ENCODE measurements around the gene NDUFV1.
"Not testable (repeated sequence)": the region's sequence is repeated elsewhere in the genome, so short reads cannot be mapped to it uniquely, and the experiment has no call there.

Gene NDUFV1

DNA sequence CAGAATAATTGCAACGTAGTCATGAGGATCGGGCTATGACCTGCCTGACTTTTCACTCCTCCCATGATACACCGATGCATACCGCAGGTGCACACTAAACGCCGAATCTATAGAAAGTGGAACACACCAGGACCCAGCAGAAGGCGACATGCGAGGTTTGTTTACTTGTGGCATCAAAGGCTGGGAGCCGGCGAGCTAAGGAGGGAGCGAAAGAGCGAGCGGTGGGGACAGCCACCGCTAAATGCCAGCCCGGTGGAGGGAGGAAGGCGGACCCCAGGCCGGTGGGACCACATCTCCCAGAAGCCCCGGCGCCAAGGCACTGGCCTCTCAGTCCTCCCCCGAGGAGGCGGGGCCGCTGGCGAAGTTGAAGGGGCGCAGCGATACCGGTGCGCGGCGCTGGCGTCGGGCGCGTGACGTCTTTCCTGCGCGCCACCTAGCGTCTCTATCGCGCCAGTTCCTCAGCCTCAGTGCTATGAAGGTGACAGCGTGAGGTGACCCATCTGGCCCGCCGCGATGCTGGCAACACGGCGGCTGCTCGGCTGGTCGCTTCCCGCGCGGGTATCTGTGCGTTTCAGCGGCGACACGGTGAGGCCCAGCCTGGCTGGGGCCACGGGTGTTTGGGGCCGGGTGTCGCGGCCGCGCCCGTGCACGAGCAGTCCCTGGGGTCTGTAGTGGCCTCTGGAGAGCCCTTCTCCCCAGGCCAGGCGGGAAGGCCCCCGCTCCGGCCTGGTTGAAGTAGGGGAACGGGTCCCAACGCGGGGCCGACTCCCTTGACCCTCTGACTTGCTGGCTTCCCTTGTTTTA lies at the start of gene NDUFV1:
NDUFV1 (plus strand) TSS at position 445 of the 804 bp plus-strand sequence; CDS start at position 514, 69 bp downstream.
- in situ Hi-C loops (cut with MboI; ENCODE audit: low sequenced_read_pairs) = no loop called here

DNA sequence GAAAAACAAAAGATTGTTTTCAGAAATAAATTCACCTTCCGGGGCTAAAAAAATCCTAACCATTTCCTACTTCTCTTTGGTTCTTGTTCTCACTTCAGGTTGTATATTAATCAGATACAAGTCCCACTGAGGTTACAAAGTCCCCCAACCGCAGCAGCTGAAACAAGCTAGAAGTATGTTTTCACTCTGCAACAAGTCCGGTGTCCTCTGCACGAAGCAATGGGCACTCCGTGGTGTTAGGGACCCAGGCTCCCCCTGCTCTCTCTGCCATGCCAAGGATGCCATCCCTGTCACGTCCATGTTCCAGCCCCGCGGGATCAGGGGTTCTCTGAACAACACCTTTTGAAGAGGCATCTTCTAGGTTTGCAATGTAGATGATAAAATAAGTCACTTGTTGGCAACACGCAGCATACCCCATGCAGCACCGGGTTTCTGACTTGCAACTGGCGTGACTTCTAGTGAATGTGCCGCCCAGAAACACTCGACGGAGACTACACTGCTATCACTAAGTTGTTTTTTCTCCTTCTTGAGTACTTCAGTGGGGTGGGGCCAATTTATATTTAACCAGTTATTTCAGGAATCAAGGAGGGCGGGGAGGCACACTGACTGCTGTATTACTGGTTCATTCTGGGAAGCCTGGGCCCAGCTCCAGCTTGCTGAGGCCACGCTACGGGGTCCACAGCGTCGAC lies 48.5 kb upstream of the NDUFV1 start:
- in situ Hi-C loops (cut with MboI; ENCODE audit: low sequenced_read_pairs) = no loop called here

DNA sequence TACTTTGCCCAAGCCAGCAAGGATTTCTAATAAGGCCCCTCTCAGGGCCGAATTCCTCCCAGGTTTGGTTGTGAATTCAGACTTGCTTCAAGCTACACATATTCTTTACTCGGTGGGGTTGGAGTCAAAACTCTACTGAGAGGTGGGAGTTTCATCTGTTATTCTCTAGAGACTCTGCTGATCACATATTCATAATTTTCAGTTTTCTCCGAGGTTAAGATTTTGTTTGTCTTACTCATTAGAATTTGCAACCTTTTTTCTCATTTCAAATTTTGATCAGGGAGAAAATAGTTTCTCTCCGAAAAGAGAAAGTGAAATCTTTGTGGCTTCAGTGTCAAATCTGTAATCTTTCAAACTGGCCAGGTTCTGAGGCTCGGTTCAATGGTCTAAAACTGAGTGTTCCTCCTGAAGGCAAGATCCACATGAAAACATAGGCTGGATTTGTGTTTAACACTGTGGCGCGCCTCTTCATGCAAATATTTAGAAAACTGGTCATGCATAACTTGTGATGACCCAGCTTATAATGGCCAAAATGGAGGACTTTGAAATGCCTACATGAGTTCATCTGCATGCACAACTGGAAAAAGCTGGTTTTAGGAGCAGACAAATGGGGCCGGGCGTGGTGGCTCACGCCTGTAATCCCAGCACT lies 44.6 kb upstream of the NDUFV1 start:
- in situ Hi-C loops (cut with MboI; ENCODE audit: low sequenced_read_pairs) = no loop called here

DNA sequence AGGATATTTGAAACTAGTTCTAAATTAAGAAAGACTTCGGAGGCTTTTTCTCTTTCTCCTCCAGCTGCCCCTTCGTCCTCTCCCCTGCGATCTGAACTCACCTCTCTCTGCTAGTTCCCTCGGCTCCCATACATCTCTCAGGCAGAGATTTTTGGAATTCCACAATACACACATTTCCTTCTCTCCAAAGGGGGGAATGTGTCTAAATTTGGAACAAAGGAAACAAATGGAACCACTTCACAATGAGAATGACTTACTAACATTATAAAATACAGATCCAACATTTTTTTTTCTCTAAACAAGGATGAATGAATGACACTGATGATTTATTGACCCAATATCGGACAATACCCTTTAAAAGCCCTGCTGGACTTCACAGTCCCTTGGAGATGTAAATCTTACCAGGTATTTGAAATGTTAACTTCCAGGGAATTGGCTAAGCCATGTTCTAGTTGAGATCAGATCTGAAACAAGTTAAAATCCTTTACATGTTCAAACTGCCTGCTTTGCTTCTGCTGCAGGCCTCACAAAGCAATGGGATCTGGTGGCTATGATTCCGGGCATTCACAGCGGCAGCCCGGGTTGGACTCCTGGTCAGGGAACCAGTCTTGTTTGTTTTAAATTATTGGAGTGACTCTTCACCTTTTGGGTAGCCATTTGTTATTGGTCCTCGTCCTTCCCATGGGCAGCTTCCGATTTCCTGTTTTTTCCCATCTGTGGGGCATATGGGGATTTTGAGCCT lies 43.6 kb upstream of the NDUFV1 start:
- in situ Hi-C loops (cut with MboI; ENCODE audit: low sequenced_read_pairs) = no loop called here

DNA sequence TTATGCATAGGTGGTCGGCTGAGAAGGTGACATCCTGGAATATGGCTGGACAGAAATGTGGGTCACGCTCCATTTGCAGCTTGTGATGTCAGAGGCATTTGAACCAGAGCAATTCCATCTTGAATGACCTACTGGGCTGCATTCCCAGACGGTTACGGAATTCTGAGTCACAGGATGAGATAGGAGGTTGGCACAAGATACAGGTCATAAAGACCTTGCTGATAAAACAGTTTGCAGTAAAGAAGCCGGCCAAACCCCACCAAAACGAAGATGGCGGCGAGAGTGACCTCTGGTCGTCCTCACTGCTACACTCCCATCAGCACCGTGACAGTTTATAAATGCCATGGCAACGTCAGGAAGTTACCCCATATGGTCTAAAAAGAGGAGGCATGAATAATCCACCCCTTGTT lies 43.0 kb upstream of the NDUFV1 start:
- in situ Hi-C loops (cut with MboI; ENCODE audit: low sequenced_read_pairs) = not testable (repeated sequence)

DNA sequence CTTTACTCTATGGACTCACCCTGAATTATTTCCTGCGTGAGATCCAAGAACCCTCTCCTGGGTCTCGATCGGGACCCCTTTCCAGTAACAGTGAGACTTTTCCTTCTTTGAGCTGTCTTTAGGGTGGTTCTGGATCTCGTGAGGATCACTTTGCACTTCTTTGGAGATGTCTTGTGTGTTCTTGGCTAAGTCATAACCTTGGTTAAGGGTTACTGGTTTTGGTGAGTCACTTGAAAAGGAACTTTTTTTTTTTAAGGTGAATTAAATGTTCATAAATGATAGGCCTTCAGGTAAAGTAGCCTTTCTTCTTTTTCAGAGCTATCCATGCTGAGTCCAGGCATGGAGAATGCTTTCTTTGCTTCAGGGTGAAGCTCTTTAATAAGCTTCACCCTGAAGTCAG lies 42.5 kb upstream of the NDUFV1 start:
- in situ Hi-C loops (cut with MboI; ENCODE audit: low sequenced_read_pairs) = no loop called here

DNA sequence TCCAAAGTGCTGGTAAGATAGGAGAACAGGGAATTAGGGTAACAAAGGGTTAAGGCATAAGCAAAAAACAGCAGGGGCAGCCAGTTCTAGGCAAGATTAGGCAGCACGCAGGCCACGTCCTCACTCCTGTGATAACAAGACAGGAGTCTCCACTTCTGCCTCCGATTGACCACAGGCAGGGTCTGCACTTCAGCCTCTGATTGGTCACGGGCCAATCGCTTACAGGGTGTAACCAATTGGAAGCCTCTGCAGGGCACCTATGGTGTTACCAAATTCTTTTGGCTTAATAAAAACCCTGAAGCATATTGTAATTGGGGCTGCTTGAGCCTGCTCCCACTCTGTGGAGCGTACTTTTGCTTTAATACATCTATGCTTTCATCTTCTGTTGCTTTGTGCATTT lies 35.3 kb upstream of the NDUFV1 start:
- in situ Hi-C loops (cut with MboI; ENCODE audit: low sequenced_read_pairs) = no loop called here

DNA sequence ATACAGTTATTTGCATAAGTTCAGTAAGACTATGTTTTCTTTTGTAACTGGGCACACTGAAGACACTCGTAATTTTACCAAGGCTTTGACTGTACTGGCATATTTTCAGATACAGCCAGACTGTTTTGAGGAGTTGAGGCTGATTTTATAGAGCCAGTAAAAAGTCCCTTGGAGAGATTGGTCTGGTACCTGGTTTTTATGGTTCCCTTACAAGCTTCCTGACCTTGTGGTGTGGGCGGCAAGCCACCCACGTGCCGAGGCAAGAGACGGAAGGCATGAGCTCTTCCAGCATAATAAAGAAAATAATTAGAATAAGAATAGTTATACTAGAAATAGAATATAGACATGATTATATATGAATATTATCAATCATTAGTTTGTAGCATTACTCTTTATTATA lies 34.4 kb upstream of the NDUFV1 start:
- in situ Hi-C loops (cut with MboI; ENCODE audit: low sequenced_read_pairs) = no loop called here

DNA sequence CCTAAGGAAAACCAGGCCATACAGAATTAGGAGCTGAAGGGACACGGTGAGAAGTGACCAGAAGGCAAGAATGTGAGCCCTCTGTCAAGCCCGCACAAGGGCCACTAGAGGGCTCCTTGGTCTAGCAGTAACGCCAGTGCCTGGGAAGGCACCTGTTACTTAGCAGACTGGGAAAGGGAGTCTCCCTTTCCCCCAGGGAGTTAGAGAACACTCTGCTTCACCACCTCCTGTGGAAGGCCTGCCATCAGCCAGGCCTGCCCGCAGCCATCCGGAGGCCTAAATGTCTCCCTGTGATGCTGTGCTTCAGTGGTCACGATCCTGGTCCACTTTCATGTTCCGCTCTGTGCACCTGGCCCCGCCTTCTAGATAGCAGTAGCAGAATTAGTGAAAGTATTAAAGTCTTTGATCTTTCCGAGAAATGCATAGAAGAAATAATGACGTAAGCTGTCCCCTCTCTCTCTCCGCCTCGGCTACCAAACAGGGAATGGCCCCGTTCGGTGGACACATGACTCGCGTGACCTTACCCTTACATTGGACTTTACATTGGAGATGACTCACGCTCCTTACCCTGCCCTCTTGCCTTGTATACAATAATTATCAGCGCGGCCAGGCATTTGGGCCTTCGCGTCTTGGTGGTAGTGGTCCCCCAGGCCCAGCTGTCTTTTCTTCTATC lies 33.9 kb upstream of the NDUFV1 start:
- in situ Hi-C loops (cut with MboI; ENCODE audit: low sequenced_read_pairs) = no loop called here

DNA sequence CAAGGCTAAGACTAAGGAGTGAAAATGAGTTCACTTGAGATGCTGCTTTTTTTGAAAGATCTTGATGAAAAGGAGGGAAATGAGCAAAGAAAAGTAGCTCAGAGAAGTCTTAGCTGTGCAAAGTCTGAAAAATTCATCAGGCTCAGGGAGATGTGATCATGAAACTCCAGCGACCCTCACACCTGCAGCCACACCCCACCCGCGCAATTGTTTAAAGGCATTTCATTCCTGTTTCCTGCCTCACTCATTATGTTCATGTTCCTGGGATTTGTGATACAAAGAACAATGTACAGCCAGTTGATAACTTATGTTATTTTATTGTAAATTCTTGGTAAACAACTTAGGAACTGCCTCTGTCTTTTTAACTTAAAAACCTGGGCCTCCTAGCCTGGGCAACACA lies 31.8 kb upstream of the NDUFV1 start:
- in situ Hi-C loops (cut with MboI; ENCODE audit: low sequenced_read_pairs) = no loop called here

DNA sequence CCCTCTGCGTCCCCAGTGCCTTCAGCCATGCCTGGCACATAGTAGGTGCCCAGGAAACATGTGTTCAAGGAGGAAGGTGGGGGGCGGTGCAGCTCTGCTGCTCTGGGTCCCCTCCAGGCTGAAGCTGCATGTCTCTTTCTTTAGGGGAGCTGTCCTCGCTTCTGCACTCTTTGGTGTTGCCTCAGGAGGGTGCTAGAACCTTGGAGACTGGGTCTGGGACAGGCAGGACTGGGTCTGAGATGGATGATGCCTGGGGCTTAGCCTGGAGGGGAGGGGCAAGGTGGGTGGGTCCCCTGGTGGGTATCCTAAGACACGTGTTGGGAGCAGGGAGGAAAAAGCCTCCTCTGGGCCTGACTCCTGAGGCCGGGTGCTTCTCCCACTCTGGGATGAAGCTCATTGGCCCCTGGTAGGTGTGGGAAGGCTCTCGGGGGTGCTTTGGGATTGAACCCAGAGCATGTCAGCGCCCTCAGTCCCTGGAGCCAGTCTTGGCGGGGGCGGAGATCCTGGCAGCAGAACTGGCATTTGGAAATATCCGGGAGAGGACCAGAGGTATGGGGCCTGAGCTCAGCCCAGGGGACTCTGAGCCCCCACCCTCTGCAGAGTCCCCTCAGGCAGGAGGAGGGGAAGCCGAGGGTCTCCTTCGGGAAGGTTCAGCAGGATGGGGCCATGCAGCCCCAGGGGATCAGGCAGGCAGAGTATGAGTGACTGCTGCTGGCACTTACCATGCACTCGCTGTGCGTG lies 29.8 kb upstream of the NDUFV1 start:
- in situ Hi-C loops (cut with MboI; ENCODE audit: low sequenced_read_pairs) = no loop called here

DNA sequence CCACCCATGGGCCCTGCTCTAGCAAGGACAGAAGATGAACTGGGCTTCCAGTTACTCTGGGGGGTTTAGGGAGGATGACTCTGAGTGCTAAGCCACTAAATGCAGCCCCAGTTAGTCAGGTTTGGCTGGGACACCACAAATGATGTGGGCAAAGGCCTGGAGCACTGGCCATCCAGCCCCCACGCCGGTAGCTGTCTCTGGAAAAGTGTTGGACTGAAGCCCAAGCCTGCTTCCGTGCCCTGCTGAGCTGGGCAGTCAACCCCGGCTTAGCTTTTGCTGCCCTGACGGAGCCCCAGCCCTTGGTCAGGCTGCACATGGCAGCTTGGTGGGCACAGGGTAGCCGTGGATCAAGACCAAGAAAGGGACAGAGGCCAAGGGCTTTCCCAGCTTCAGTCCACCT lies 28.8 kb upstream of the NDUFV1 start:
- in situ Hi-C loops (cut with MboI; ENCODE audit: low sequenced_read_pairs) = no loop called here

DNA sequence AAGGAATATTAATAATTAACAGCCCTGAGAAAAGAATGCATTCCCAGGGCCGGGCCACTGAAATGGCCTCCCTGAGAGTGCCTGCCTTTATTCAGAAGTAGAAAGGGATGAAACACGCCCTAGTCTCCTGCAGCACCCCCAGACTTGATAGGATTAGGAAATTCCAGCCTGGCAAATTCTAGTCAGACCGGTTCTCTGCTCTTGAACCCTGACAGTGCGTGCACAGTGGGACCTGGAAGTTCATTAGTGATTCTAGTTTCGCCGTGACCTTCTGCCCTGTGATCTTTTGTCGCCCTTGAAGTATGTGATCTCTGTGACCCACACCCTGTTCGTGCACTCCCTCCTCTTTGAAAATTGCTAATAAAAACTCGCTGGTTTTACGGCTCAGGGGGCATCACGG lies 25.3 kb upstream of the NDUFV1 start:
- in situ Hi-C loops (cut with MboI; ENCODE audit: low sequenced_read_pairs) = no loop called here

DNA sequence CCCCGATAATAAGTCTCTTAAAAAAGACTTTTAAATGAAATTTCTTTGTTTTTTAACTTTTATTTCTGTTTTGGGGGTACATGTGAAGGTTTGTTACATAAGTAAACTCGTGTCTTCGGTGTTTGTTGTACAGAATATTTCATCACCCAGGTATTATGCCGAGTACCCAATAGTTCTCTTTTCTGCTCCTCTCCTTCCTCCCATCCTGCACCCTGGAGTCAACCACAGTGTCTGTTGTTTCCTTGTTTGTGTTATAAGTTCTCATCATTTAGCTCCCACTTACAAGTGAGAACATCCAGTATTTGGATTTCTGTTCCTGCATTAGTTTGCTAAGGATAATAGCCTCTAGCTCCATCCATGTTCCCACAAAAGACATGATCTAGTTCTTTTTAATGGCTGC lies 24.7 kb upstream of the NDUFV1 start:
- in situ Hi-C loops (cut with MboI; ENCODE audit: low sequenced_read_pairs) = no loop called here

DNA sequence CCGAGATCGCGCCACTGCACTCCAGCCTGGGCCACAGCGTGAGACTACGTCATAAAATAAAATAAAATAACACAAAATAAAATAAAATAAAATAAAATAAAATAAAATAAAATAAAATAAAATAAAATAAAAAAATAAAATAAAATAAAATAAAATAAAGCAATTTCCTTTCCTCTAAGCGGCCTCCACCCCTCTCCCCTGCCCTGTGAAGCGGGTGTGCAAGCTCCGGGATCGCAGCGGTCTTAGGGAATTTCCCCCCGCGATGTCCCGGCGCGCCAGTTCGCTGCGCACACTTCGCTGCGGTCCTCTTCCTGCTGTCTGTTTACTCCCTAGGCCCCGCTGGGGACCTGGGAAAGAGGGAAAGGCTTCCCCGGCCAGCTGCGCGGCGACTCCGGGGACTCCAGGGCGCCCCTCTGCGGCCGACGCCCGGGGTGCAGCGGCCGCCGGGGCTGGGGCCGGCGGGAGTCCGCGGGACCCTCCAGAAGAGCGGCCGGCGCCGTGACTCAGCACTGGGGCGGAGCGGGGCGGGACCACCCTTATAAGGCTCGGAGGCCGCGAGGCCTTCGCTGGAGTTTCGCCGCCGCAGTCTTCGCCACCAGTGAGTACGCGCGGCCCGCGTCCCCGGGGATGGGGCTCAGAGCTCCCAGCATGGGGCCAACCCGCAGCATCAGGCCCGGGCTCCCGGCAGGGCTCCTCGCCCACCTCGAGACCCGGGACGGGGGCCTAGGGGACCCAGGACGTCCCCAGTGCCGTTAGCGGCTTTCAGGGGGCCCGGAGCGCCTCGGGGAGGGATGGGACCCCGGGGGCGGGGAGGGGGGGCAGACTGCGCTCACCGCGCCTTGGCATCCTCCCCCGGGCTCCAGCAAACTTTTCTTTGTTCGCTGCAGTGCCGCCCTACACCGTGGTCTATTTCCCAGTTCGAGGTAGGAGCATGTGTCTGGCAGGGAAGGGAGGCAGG lies 23.2 kb upstream of the NDUFV1 start, which contains the start of gene GSTP1:
GSTP1 (plus strand) TSS at position 566 of the 958 bp plus-strand sequence; CDS start at position 598, 32 bp downstream.
- in situ Hi-C loops (cut with MboI; ENCODE audit: low sequenced_read_pairs) = no loop called here

DNA sequence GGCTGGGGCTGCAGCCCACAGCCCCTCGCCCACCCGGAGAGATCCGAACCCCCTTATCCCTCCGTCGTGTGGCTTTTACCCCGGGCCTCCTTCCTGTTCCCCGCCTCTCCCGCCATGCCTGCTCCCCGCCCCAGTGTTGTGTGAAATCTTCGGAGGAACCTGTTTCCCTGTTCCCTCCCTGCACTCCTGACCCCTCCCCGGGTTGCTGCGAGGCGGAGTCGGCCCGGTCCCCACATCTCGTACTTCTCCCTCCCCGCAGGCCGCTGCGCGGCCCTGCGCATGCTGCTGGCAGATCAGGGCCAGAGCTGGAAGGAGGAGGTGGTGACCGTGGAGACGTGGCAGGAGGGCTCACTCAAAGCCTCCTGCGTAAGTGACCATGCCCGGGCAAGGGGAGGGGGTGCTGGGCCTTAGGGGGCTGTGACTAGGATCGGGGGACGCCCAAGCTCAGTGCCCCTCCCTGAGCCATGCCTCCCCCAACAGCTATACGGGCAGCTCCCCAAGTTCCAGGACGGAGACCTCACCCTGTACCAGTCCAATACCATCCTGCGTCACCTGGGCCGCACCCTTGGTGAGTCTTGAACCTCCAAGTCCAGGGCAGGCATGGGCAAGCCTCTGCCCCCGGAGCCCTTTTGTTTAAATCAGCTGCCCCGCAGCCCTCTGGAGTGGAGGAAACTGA lies 22.4 kb upstream of the NDUFV1 start:
- in situ Hi-C loops (cut with MboI; ENCODE audit: low sequenced_read_pairs) = no loop called here

DNA sequence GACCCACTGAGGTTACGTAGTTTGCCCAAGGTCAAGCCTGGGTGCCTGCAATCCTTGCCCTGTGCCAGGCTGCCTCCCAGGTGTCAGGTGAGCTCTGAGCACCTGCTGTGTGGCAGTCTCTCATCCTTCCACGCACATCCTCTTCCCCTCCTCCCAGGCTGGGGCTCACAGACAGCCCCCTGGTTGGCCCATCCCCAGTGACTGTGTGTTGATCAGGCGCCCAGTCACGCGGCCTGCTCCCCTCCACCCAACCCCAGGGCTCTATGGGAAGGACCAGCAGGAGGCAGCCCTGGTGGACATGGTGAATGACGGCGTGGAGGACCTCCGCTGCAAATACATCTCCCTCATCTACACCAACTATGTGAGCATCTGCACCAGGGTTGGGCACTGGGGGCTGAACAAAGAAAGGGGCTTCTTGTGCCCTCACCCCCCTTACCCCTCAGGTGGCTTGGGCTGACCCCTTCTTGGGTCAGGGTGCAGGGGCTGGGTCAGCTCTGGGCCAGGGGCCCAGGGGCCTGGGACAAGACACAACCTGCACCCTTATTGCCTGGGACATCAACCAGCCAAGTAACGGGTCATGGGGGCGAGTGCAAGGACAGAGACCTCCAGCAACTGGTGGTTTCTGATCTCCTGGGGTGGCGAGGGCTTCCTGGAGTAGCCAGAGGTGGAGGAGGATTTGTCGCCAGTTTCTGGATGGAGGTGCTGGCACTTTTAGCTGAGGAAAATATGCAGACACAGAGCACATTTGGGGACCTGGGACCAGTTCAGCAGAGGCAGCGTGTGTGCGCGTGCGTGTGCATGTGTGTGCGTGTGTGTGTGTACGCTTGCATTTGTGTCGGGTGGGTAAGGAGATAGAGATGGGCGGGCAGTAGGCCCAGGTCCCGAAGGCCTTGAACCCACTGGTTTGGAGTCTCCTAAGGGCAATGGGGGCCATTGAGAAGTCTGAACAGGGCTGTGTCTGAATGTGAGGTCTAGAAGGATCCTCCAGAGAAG lies 21.6 kb upstream of the NDUFV1 start:
- in situ Hi-C loops (cut with MboI; ENCODE audit: low sequenced_read_pairs) = no loop called here

All from HL-60/S4 treated with retinoic acid at 250 ng/mL for 4 days and 3 days (cell line).